HepG2 (cell line): ENCODE results near the gene EHD4. TPM values are rescaled to one million over a fixed set of nuclear protein-coding genes. Genes with fewer than 3 reads are reported as not detected.

Experiments
- AGO2 ChIP-seq: fragments of 200-400 bp; formaldehyde crosslinking; optimal IDR thresholded peaks from 2 replicates; pipeline ENCODE3; 2017; ENCODE audit warnings: mild to moderate bottlenecking, low read depth, low read length, moderate library complexity
- KAT8 ChIP-seq: IDR thresholded peaks from 2 replicates; pipeline ENCODE4 v1.6.1; 2016; ENCODE audit warnings: missing genetic modification reagents, missing compliant biosample characterization
- MEIS1 ChIP-seq: sonication (generic); formaldehyde crosslinking; IDR thresholded peaks from 2 replicates; pipeline ENCODE4 v1.9.0; 2021; ENCODE audit warnings: mild to moderate bottlenecking, missing genetic modification reagents, moderate library complexity, borderline replicate concordance
- MTERF4 ChIP-seq: sonication (generic); formaldehyde crosslinking; IDR thresholded peaks from 2 replicates; pipeline ENCODE4 v1.8.0; 2023; ENCODE audit warnings: mild to moderate bottlenecking, missing genetic modification reagents
- NONO ChIP-seq, 2 experiments: fragments of 450-650 bp in 1 of 2; sonication (generic) in 1 of 2; formaldehyde crosslinking in 1 of 2; IDR thresholded peaks in 1 of 2; conservative IDR thresholded peaks in 1 of 2; 2 replicates each; pipeline versions ENCODE4 v1.6.1 to v1.8.0; 2017 to 2022; ENCODE audit warnings: mild to moderate bottlenecking in 1 of 2, missing genetic modification reagents in 1 of 2, moderate library complexity in 1 of 2
- NR1H2 ChIP-seq: sonication (generic); formaldehyde crosslinking; IDR thresholded peaks from 2 replicates; pipeline ENCODE4 v1.8.1; 2022; ENCODE audit warnings: low read depth, missing genetic modification reagents, borderline replicate concordance
- SNRNP70 ChIP-seq: fragments of 200-400 bp; formaldehyde crosslinking; IDR thresholded peaks from 2 replicates; pipeline ENCODE4 v1.6.1; 2017; ENCODE audit warnings: mild to moderate bottlenecking, low read depth, low read length, moderate library complexity
- ZBTB1 ChIP-seq: sonication (generic); formaldehyde crosslinking; IDR thresholded peaks from 2 replicates; pipeline ENCODE4 v1.4.0; 2020; ENCODE audit warnings: missing genetic modification reagents, borderline replicate concordance
- ZBTB42 ChIP-seq: sonication (generic); formaldehyde crosslinking; IDR thresholded peaks from 2 replicates; pipeline ENCODE4 v1.5.0; 2020; ENCODE audit warnings: mild to moderate bottlenecking, missing genetic modification reagents
- ZMYM4 ChIP-seq: sonication (generic); formaldehyde crosslinking; IDR thresholded peaks from 2 replicates; pipeline ENCODE4 v1.8.1; 2023; ENCODE audit warnings: mild to moderate bottlenecking, missing genetic modification reagents
- ZNF235 ChIP-seq: sonication (generic); formaldehyde crosslinking; IDR thresholded peaks from 2 replicates; pipeline ENCODE4 v1.8.1; 2023; ENCODE audit warnings: mild to moderate bottlenecking, missing genetic modification reagents, borderline replicate concordance
- ZNF441 ChIP-seq: sonication (generic); formaldehyde crosslinking; IDR thresholded peaks from 2 replicates; pipeline ENCODE4 v1.7.0; 2021; ENCODE audit warnings: missing genetic modification reagents, borderline replicate concordance
- ZNF460 ChIP-seq: sonication (generic); formaldehyde crosslinking; IDR thresholded peaks from 2 replicates; pipeline ENCODE4 v1.5.1; 2020; ENCODE audit warnings: missing genetic modification reagents, mild to moderate bottlenecking, borderline replicate concordance
- ZNF768 ChIP-seq: sonication (generic); formaldehyde crosslinking; IDR thresholded peaks from 2 replicates; pipeline ENCODE4 v1.4.0; 2020; ENCODE audit warnings: missing genetic modification reagents
- ZNF850 ChIP-seq: sonication (generic); formaldehyde crosslinking; conservative IDR thresholded peaks from 2 replicates; pipeline ENCODE4 v1.9.0; 2021; ENCODE audit warnings: mild to moderate bottlenecking, missing genetic modification reagents
- polyA plus RNA-seq, 8 experiments: library from polyadenylated mRNA; depleted of rRNA in 3 of 8; stranded (reverse) in 7 of 8; unstranded in 1 of 8; fragments of >200 nt; fragmentation: Illumina TruSeq in 4 of 8; extraction: Trizol in 4 of 8; gene quantifications; 2 replicates each; pipeline versions ENCODE4 v1.2.1 to v1.2.3, GENCODE V29; 2011 to 2016; ENCODE audit warnings: low read depth in 4 of 8, missing spikeins in 1 of 8, mixed read lengths in 1 of 8; ENCODE audit not compliant: insufficient read depth in 1 of 8
- total RNA-seq, 5 experiments: library from RNA; depleted of rRNA; stranded (reverse); fragments of >200 nt; fragmentation: Illumina TruSeq; extraction: Trizol; gene quantifications; 2 replicates each; pipeline ENCODE4 v1.2.3, GENCODE V29; 2016; ENCODE audit warnings: low read depth in 1 of 5
- TF ChIP-seq, protein P1 (sequence below): IDR thresholded peaks from 2 replicates; pipeline ENCODE4 v1.6.1; 2012; ENCODE audit warnings: low read length, improper control_type of control experiment
- TF ChIP-seq, protein P2 (sequence below): sonication (generic); formaldehyde crosslinking; IDR thresholded peaks from 2 replicates; pipeline ENCODE4 v1.4.0; 2020; ENCODE audit warnings: mild to moderate bottlenecking, missing genetic modification reagents

Gene EHD4
- total and polyA plus RNA-seq, 2 of the 13 experiments (the other 11 are each of a cell fraction or from before 2014, with no cell fraction given) = 3.1 to 4.8 TPM

DNA sequence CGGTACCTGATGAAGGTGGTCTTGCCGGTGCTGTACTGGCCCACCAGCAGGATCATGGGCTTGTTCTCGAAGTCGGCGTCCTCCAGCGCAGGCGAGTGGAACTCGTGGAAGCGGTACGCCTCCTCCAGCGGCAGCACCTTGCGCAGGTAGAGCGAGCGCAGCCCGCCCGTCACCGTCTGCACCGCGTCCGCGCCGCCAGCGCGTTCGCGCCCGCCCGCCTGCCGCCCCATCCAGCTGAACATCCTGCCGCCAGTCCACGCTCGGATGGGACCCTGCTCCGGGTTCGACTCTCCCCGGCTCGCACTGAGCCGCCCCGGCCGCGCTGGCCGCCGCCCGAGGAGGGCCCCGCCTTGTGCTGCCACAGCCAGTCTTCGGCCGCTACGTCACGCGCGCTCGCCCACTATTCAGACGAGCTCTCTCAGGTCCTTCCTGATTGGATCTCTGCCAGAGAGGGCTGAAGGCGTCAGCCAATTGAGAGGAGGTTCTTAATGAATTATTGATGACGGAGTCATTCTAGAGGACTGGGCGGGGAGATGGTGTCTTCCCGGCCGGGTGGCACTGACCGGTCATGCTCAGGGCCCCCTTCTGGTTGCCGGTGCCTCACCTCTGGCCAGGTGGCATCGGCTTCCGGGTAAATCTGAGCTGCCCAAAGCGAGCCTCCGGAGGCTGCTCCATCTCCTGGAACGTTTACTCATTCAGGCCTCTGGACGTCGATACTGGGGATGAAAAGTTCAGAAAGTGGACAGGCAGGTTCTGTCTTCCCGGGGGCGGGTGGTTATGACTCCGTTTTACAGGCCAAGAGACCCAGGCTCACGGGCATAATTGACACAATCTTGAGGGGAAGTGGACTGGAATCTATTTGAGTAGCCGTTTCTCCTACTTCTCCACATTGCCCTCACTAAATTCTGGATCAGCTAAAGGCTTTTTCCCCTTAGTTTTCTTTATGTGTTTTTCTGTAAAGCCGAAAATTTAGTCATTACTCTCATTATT, at the start of gene EHD4 (continued):
- TF ChIP-seq ZBTB1 (no peak), KAT8 (CRISPR knock-in tag) (peak; percentile 83), ZMYM4 (peak; percentile 90), MEIS1 (CRISPR knock-in tag) (peak; percentile 66), ZNF850 (CRISPR knock-in tag) (no peak), AGO2 (no peak), NONO (IDR thresholded peaks at IDR 0.05) (no peak), NONO (CRISPR knock-in tag; conservative IDR thresholded peaks at IDR 0.05) (peak; percentile 78; the same call in 1 of the 2 replicates), ZNF235 (CRISPR knock-in tag) (peak; percentile 66; the same call in 1 of the 2 replicates), MTERF4 (no peak), NR1H2 (CRISPR knock-in tag) (peak; percentile 73; the same call in 1 of the 2 replicates), ZNF768 (CRISPR knock-in tag) (peak; percentile 66), SNRNP70 (no peak), ZBTB42 (CRISPR knock-in tag) (0 out of 2 replicates have a peak, but pooled peaks have one; percentile 68), ZNF460 (CRISPR knock-in tag) (no peak), ZNF441 (CRISPR knock-in tag) (peak; percentile 74; the same call in 1 of the 2 replicates)
- TF ChIP-seq, protein P1, sequence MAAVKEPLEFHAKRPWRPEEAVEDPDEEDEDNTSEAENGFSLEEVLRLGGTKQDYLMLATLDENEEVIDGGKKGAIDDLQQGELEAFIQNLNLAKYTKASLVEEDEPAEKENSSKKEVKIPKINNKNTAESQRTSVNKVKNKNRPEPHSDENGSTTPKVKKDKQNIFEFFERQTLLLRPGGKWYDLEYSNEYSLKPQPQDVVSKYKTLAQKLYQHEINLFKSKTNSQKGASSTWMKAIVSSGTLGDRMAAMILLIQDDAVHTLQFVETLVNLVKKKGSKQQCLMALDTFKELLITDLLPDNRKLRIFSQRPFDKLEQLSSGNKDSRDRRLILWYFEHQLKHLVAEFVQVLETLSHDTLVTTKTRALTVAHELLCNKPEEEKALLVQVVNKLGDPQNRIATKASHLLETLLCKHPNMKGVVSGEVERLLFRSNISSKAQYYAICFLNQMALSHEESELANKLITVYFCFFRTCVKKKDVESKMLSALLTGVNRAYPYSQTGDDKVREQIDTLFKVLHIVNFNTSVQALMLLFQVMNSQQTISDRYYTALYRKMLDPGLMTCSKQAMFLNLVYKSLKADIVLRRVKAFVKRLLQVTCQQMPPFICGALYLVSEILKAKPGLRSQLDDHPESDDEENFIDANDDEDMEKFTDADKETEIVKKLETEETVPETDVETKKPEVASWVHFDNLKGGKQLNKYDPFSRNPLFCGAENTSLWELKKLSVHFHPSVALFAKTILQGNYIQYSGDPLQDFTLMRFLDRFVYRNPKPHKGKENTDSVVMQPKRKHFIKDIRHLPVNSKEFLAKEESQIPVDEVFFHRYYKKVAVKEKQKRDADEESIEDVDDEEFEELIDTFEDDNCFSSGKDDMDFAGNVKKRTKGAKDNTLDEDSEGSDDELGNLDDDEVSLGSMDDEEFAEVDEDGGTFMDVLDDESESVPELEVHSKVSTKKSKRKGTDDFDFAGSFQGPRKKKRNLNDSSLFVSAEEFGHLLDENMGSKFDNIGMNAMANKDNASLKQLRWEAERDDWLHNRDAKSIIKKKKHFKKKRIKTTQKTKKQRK = no peak
- TF ChIP-seq, protein P2, sequence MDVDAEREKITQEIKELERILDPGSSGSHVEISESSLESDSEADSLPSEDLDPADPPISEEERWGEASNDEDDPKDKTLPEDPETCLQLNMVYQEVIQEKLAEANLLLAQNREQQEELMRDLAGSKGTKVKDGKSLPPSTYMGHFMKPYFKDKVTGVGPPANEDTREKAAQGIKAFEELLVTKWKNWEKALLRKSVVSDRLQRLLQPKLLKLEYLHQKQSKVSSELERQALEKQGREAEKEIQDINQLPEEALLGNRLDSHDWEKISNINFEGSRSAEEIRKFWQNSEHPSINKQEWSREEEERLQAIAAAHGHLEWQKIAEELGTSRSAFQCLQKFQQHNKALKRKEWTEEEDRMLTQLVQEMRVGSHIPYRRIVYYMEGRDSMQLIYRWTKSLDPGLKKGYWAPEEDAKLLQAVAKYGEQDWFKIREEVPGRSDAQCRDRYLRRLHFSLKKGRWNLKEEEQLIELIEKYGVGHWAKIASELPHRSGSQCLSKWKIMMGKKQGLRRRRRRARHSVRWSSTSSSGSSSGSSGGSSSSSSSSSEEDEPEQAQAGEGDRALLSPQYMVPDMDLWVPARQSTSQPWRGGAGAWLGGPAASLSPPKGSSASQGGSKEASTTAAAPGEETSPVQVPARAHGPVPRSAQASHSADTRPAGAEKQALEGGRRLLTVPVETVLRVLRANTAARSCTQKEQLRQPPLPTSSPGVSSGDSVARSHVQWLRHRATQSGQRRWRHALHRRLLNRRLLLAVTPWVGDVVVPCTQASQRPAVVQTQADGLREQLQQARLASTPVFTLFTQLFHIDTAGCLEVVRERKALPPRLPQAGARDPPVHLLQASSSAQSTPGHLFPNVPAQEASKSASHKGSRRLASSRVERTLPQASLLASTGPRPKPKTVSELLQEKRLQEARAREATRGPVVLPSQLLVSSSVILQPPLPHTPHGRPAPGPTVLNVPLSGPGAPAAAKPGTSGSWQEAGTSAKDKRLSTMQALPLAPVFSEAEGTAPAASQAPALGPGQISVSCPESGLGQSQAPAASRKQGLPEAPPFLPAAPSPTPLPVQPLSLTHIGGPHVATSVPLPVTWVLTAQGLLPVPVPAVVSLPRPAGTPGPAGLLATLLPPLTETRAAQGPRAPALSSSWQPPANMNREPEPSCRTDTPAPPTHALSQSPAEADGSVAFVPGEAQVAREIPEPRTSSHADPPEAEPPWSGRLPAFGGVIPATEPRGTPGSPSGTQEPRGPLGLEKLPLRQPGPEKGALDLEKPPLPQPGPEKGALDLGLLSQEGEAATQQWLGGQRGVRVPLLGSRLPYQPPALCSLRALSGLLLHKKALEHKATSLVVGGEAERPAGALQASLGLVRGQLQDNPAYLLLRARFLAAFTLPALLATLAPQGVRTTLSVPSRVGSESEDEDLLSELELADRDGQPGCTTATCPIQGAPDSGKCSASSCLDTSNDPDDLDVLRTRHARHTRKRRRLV (CRISPR knock-in tag) = no peak
